Measurements from ENCODE around the gene UBASH3B.

The UBASH3B gene

DNA sequence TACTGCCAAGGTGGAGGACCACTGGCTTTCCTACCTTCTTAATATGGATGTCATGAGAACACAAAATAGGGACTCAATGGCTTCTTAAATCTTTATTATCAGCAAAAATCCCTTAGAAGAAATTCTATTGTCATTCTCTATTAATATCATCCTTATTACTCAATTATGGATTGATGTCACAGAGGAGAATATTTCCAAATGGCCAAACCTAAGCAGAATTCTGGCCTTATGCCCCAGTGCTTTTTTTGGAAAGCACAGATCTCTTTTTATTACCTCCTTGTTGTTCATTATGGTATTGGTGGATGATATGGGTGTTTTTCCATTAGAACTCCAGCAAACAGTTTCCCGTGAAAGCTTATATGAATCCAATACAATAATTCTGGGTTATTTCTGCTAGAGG, 192.7 kb downstream of the UBASH3B start:
- in situ Hi-C loops (cut with HindIII; ENCODE audit: low sequenced_read_pairs) = no loop called here
- TF ChIP-seq, protein P1, sequence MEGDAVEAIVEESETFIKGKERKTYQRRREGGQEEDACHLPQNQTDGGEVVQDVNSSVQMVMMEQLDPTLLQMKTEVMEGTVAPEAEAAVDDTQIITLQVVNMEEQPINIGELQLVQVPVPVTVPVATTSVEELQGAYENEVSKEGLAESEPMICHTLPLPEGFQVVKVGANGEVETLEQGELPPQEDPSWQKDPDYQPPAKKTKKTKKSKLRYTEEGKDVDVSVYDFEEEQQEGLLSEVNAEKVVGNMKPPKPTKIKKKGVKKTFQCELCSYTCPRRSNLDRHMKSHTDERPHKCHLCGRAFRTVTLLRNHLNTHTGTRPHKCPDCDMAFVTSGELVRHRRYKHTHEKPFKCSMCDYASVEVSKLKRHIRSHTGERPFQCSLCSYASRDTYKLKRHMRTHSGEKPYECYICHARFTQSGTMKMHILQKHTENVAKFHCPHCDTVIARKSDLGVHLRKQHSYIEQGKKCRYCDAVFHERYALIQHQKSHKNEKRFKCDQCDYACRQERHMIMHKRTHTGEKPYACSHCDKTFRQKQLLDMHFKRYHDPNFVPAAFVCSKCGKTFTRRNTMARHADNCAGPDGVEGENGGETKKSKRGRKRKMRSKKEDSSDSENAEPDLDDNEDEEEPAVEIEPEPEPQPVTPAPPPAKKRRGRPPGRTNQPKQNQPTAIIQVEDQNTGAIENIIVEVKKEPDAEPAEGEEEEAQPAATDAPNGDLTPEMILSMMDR (IDR thresholded peaks at IDR 0.05; ENCODE audit: low read depth, low read length, missing control alignments) = no peak
- no peak for DNase-seq (ENCODE audit: low read depth)
- H3K4me3 ChIP-seq (ENCODE audit: low read depth, low read length) = no peak overlapping the region

DNA sequence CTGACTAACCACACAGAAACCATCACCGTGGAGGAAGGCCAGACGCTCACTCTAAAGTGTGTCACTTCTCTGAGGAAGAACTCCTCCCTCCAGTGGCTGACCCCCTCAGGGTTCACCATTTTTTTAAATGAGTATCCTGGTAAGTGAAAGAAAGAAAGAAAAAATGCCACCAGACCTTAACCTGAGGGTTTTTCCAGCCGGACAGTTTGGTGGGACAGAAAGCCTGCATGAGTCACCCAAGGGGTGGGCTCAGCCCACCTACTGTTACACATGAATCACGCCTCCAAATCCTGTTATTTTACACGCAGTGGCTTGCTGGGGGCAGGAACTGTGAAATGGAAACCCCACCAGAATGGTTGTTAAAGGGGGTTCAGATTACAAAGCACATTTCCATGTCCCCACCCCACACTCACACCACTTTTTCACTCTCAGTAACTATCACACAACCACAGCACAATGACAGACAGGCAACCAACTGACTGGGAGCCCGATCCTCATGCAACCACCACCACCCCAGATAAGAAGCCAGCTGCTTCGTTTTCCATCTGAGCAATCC, 194.6 kb downstream of the UBASH3B start:
- in situ Hi-C loops (cut with HindIII; ENCODE audit: low sequenced_read_pairs) = no loop called here
- TF ChIP-seq, protein P1 (IDR thresholded peaks at IDR 0.05; ENCODE audit: low read depth, low read length, missing control alignments) = no peak
- no peak overlapping the region for H3K4me3 ChIP-seq (ENCODE audit: low read depth, low read length)
- peak; percentile 38 for DNase-seq (ENCODE audit: low read depth)

DNA sequence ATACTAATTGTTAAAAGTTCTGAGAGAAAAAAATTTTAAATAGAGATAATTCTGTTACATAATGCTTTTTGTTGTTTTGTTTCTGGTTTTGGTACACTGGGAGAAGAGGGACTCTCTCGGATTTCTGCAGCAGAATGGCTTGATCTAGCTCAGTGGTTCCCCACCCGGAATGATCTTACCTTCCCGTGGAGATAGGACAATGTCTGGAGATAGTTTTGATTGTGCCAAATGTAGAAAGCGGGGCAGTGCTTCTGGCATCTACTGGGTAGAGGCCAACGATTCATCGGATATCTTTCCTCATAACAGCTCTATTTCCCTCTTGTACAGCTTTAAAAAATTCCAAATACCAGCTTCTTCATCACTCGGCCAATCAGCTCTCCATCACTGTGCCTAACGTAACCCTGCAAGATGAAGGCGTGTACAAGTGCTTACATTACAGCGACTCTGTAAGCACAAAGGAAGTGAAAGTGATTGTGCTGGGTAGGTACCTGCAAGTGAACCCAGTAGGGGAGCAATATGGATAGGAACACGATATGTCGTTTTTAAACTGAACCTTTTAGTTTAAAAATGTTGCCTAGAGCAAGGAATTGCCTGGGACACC, 195.9 kb downstream of the UBASH3B start:
- DNase-seq (ENCODE audit: low read depth) = no peak
- in situ Hi-C loops (cut with HindIII; ENCODE audit: low sequenced_read_pairs) = no loop called here
- TF ChIP-seq, protein P1 (IDR thresholded peaks at IDR 0.05; ENCODE audit: low read depth, low read length, missing control alignments) = no peak
- no peak overlapping the region for H3K4me3 ChIP-seq (ENCODE audit: low read depth, low read length)

DNA sequence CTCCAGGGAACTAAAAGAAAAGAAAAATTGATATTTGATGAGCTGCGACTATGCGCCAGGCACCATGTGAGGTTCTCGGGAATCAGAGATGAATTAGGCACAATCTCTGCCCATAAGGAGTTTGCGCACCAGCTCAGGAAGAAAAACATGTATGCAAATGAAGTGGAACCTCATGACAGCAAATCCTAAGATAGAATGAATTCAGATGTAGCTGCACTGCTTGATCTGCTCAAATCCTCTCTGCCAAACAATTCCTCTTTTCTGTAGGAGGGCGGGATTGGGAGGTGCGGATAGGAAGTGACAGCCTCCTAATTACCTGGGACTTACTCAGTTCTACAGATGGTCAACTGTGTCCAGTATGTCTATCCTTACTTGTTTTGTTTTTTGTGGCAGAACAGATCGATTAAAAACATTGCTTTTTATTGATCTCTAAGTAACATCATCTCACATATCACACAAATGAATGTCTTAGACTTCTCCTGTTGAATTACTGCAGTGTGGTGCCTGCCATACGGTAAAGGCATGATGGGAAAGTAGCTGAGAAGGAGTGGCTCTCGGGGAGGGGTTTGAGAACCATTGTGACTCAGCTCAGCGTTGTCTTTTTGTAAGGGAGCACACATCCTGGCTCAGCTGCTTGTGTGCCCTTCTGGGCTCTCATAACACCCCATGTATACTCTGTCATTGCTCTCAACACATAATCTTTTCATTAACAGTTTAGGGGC, 196.7 kb downstream of the UBASH3B start:
- no peak for DNase-seq (ENCODE audit: low read depth)
- in situ Hi-C loops (cut with HindIII; ENCODE audit: low sequenced_read_pairs) = no loop called here
- TF ChIP-seq, protein P1 (IDR thresholded peaks at IDR 0.05; ENCODE audit: low read depth, low read length, missing control alignments) = no peak
- no peak overlapping the region for H3K4me3 ChIP-seq (ENCODE audit: low read depth, low read length)

DNA sequence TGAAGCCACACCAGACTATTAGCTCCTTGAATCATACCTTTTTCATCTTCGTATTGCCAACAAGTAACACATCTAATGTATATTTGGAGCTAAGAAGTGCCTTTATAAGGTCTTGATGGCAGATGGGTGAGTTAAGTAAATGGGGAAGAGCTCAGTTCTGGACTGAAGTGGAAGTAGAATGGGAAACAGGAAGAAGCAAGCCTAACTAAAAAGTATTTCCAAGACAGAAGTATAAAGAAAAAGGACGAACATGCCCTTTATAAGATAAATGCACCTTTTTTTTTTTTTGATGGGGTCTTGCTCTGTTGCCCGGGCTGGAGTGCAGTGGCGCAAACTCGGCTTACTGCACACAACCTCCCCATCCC, 197.3 kb downstream of the UBASH3B start:
- in situ Hi-C loops (cut with HindIII; ENCODE audit: low sequenced_read_pairs) = no loop called here
- no peak for DNase-seq (ENCODE audit: low read depth)
- no peak overlapping the region for H3K4me3 ChIP-seq (ENCODE audit: low read depth, low read length)
- TF ChIP-seq, protein P1 (IDR thresholded peaks at IDR 0.05; ENCODE audit: low read depth, low read length, missing control alignments) = no peak

DNA sequence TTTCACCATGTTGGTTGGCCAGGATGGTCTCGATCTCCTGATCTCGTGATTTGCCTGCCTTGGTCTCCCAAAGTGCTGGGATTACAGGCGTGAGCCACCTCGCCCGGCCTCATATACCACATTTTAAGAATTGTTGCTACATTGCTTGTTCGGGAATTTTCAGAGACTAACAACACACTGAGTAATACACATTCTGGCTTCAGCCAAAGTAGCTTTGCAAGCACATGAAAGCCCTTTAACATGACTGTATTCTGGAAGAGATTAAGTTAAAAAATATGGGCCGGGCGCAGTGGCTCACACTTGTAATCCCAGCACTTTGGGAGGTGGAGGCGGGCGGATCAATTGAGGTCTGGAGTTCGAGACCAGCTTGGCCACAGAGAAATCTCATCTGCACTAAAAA, 197.7 kb downstream of the UBASH3B start:
- TF ChIP-seq, protein P1 (IDR thresholded peaks at IDR 0.05; ENCODE audit: low read depth, low read length, missing control alignments) = no peak
- in situ Hi-C loops (cut with HindIII; ENCODE audit: low sequenced_read_pairs) = no loop called here
- no peak overlapping the region for H3K4me3 ChIP-seq (ENCODE audit: low read depth, low read length)
- no peak for DNase-seq (ENCODE audit: low read depth)
